Dermis blood vessel endothelial cell (primary cell): ENCODE results near the gene MPP4. TPM values are rescaled to one million over a fixed set of nuclear protein-coding genes. Genes with fewer than 3 reads are reported as not detected.

ENCODE experiments used
- DNase-seq: peaks from one replicate; pipeline ENCODE4 v3.0.0; 2010
- total RNA-seq: library from RNA; depleted of rRNA; stranded (reverse); fragments of >200 nt; gene quantifications from 2 replicates; pipeline ENCODE4 v1.2.3, GENCODE V29; 2014

Gene MPP4
- total RNA-seq, 1 donor from 2014 or later, result 2.2 TPM

GRCh38 chr2:201622306-201622970, 76.0 kb downstream of the MPP4 start:
- DNase-seq, result peak; percentile 62

DNA sequence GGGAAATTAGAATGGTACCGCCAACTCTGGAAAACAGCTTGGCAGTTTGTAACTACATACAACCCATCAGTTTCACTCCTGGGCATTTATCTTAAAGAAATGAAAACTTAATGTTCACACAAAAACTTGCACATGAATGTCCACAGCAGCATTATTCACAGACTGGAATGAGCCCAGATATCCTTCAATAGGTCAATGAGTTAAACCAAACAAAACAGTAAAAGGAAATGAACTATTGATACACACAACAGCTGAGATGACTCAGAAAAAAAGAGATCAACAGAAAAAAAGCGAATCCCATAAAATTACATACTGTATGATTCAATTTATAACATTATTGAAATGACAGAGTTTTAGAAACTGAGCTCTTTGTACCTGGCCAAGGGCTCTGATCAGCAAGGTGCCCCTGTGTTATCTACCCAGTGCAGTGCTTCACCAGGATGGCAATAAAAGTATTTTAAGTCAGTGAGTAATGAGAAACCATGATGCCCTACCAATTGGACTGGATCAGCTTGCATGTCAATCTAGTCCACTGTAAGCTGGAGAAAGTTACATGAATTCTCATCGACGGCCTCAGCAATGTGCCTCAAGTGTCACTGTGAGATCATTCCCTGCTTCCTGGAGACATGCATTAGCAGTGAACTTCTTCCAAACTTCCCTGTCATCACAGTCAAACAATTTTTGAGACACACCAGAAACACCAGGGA, 77.0 kb downstream of the MPP4 start:
- DNase-seq, result peak; percentile 84

GRCh38 chr2:201618744-201619662, 79.4 kb downstream of the MPP4 start:
- DNase-seq, result peak; percentile 80

DNA sequence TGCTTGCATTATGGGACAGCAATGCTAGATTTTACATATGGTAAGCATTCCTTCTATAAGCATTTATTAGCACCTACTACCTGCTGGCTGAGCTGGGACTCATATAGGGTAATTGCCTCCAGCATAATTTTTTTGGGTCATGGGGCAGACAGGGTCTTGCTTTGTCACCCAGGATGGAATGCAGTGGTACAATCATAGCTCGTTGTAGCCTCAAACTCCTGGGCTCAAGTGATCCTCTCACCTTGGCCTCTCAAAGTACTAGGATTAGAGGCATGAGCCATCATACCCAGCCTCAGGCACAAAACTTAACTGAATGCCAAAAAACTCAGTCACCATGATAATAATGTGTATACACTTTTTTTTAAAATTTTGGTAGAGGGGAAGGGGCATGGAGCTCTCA, 90.4 kb downstream of the MPP4 start:
- DNase-seq, result no peak

GRCh38 chr2:201607568-201607967, 90.9 kb downstream of the MPP4 start:
- no peak for DNase-seq

DNA sequence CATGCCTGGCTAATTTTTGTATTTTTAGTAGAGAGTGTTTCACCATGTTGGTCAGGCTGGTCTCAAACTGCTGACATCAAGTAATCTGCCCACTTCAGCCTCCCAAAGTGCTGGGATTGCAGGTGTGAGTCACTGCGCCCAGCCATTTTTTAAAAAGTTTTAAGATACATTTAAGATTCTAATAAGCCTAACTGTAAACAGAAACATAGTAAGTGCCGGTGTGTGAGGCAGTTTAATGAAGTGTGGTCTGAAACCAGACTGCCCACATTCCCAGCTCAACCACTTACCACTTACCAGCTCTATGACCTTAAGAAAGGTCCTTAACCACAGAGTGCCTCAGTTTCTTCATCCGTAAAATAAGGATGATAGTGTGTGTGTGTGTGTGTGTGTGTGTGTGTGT, 97.5 kb downstream of the MPP4 start:
- DNase-seq, result no peak

DNA sequence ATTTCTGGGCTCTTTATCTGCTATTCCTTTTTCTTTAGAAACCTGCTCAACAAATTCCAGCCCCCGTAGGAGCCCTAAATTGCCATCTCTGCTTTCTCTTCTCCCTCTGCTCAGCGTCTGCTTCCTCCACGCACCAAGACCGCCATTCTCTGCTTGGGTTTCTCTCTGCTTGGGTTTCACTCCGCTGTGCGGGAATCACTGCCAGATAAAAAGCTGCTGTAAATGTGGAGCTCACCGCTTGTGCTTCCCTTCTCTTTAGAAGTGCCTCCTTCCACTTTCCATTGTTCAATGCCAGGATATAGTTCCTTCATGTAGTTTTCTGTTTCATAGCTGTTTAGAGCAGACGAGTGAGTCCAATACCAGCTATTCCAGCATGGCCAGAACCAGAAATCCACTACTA, 101.0 kb downstream of the MPP4 start:
- no peak for DNase-seq

Other genes starting within 250 kb of the MPP4 start
- gene TRAK2, start 247.2 kb downstream of the MPP4 start, total RNA-seq, result 40.7 and 63.1 TPM in 2 replicates
- 18.2 and 18.6 TPM in 2 replicates for gene STRADB, start 246.9 kb downstream of the MPP4 start, total RNA-seq
- gene TMEM237, start 55.1 kb downstream of the MPP4 start, total RNA-seq, result 28.2 and 35.0 TPM in 2 replicates
- 33.4 and 38.1 TPM in 2 replicates for gene ALS2, start 82.3 kb upstream of the MPP4 start, total RNA-seq
- not detected in 2 replicates for gene CDK15, start 107.9 kb upstream of the MPP4 start, total RNA-seq